GM04503 (cell line): ENCODE measurements around the gene CCDC18.

Experiments used
- DNase-seq: peaks from one replicate; pipeline ENCODE4 v3.0.0-alpha.2; 2012; ENCODE audit warnings: low read depth

Gene CCDC18

DNA sequence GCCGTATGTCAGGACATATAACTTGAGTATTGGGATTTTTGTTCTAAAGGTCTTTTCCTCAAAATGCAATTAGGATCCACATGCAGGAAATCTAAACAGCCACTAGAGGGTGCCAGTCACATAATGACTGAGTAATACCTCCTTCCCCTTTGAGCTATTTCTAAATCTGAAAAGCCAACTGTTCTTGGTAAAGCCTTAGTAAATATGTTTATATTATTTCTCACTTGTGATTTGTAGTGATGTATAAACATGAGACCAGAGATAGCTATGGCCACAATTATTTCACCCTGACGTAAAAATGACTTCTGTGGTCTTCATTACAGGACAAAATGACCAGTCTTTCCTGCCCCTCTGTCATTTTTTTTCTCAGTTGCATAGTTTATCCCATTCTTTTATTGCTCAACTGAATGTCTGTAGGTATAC lies 124.2 kb downstream of the CCDC18 start:
- DNase-seq: no peak

DNA sequence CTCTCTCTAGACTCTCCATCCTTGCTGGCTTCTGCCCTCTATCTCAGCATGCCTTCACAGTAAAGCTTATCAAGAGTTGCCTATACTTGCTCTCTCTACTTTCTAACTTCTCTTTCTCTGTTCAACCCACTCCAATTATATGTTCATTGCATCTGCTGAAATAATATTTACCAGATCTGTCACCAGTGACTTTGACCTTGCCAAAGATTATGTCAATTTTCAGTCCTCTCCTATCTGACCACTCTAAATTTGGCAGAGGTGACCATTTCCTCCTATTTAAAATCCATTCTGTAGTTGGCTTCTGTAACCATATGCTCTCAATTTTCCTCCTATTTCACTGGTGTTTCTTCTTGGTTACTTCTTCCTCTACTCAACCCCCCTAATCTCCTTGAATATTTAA lies 126.4 kb downstream of the CCDC18 start:
- no peak for DNase-seq

DNA sequence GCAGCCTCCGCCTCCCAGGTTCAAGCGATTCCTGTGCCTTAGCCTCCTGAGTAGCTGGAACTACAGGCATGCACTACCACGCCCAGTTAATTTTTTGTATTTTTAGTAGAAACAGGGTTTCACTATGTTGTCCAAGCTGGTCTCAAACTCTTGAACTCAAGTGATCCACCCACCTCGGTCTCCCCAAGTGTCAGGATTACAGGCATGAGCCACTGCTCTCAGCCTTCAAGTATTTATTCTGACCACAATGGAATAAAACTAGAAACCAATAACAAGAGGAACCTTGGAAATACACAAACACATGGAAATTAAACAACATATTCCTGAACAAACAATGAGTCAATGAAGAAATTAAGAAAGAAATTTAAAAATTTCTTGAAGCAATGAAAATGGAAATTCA lies 132.5 kb downstream of the CCDC18 start:
- DNase-seq: no peak

DNA sequence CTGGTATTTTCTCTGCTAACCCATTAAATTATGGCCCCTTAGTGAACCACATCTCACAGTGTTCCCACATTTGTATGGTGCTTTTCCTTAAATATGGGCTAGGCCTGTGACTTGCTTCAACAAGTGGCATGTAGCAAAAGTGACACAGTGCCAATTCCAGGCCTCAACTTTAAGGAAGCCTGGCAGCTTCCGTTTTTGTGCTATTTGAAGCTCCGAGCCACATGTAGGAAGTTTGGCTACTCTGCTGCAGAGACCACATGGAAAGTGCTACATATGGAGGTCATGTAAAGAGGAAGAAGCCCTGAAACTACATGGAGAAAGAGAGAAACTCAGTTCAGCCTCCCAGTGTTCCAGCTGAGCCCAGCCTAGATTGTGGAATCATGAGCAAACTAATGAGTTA lies 136.7 kb downstream of the CCDC18 start:
- DNase-seq: no peak

DNA sequence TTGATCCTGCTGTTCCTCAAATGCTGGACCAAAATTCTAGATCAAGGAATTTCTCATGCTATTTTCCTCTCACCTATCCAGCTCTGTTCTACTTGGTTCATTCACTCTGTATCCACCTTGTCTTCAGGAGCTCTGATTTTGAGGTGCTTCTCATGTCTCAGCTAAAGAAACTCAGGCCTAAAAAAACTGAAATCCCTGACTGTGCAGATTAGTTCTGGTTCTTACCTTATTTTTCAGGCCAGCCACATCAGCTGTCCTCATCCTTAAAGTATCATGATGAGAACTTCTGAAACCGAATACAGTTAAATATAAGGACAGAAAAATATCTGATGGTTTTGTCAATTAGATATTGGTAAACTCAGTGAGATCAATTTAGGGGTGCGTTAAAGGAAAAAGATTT lies 137.4 kb downstream of the CCDC18 start:
- DNase-seq: no peak

DNA sequence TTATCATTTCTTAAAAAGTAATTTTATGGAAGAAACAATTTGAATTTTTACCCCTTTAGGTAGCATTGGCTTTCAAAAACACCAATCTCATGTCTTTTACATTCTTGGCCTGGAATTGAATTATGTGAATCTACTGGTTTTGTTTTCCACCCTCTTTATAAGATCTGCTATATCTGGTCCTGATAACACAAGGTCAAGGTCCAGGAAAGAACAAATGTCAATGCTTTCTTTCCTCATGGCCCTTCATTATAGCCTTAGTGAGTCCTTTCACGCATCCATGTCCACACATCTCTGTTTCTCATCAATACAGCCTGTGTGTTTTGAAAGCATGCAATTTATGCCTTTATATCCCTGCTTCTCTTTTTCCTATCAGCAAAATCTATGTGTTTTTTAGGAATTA lies 141.2 kb downstream of the CCDC18 start:
- DNase-seq: no peak

DNA sequence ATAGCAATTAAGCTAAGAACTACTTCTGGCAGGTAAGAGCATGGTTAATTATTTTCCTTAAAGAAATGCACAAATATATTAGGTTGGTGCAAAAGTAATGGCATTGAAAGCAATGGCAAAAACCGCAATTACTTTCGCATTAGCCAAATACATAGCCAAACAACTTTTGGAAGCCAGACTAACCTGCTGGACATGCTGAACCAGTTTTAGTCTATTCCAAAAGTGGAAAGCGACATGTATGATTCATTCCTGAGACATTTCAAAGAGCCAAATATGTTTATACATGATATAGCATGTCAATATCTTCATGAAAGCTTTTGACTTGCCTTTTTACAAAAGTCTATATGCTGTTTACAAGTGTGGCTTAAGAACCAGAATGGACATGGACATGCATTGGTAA lies 141.8 kb downstream of the CCDC18 start:
- DNase-seq: no peak

DNA sequence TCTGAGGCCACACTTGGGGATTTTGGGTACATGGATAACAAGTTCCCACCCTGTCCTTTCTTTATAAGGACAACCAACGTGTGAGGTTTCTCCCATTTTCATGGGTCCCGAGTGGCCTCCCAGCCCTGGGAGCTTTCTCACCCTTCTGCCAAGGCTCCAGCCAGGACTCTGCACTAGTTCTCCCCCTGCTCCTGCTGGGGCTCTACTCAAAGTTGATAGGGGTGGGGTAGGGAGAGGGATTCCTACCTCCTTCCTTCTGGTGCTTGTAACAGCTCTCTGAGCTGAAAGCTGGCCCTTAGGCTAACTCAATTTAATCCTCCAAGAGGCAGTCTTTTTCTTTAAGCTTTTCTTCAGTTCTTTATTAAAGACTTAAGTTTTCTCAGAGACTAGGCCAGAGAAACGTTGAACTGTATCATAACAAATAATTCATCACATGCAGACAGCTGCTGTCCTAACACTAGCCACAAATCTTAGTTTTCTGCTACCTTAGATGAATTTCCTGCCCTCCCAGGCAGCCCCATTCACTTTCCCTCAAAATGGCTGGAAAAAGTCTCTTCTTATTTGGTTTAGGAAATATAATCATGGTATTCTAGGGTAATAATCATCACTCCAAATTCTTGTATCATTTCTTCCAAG lies 142.8 kb downstream of the CCDC18 start:
- DNase-seq: no peak

DNA sequence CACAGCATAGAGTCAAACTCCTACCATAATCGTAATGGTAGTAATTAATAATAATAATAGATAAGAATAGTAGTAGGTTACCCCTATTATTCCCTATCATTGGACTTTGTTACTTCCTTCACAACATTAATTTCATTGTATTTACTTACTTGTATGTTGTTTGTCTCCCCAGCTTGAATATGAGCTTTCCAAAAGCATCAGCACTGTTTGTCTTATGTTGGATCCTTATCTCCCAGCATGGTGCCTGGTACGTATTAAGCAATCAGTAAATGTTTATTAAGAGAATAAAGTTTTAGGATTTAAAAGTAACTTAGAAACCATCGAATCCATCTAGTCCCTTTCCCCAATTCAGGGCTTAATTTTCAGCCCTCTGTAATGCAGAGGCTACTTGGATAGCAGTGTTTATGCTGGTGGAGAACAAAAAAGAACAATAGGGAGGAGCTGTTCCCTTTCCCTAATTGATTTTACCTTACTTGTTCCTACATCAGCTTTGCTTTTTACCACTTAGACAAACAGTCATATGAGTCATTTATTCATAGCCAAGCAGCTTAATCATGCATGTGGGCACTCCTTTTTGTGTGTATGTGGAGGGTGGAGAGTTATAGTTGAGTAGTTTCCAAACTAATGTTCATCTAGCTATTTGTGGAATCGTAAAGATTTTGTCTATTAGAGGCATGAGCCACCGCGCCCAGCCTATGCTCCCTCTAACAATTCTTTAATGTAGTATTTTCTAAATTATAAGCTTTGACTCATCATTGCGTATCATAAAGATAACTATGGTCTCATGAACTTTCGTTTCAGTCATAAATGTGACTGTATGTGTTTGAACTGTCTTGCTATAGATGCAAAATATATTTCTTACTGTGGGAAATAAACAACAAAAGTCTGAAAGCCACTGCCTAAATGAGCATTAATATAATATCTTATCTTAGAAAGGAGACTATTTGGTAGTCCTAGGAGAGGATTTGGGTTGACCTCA lies 144.3 kb downstream of the CCDC18 start:
- DNase-seq: no peak
